ENCODE measurements around the gene SLC15A3. TPM values are rescaled to one million over a fixed set of nuclear protein-coding genes. Genes with fewer than 3 reads are reported as not detected.

Gene SLC15A3
- total RNA-seq, 4 donors from 2014 or later = 8.1 to 18.9 (median 12.6) TPM

- H3K9me3 ChIP-seq = no peaks in the 10 kb centered on the region
- H3K4me3 ChIP-seq = no peak overlapping the region
- no peak for DNase-seq
- in situ Hi-C loops (cut with MboI; ENCODE audit: low pct_ligation_motif_present in 1 of 4, low pct_unique_long_range_greater_than_20kb in 1 of 4, low sequenced_read_pairs in 3 of 4) = no loop called here
- no peak overlapping the region for H3K27ac ChIP-seq
- H3K36me3 ChIP-seq = peaks cover 0 to 29% (median 13%) of the 10 kb centered on the region in 4 donors
- TF ChIP-seq POLR2A (IDR thresholded peaks at IDR 0.05) = no peak
- no peak for TF ChIP-seq CTCF (IDR thresholded peaks at IDR 0.05)
- TF ChIP-seq EP300 (IDR thresholded peaks at IDR 0.05; ENCODE audit: low read depth) = no peak
- TF ChIP-seq POLR2AphosphoS5 (IDR thresholded peaks at IDR 0.05) = no peak
- intact Hi-C loops (cut with DNase I; ENCODE audit: low total_unique reads) = no loop called here
- WGBS, 2 donors (ENCODE audit: low coverage in 1 of 2) = 60 to 63% methylated on average over 2 of the region's 2 CpGs
- H3K27me3 ChIP-seq = peaks cover 3% of the 10 kb centered on the region
- H3K4me1 ChIP-seq = peaks cover 7 to 34% (median 18%) of the 10 kb centered on the region in 4 donors
Observed at GRCh38 chr11:60918939-60919265, 33.1 kb downstream of the SLC15A3 start.

GRCh38 chr11:60918251-60918938 is 33.6 kb downstream of the SLC15A3 start:
- Histone ChIP-seq H3K4me1 (peaks cover 2 to 34% (median 17%) of the 10 kb centered on the region in 4 donors), H3K4me3 (no peak overlapping the region), H3K27ac (no peak overlapping the region), H3K36me3 (peaks cover 0 to 29% (median 13%) of the 10 kb centered on the region in 4 donors), H3K27me3 (no peaks in the 10 kb centered on the region), H3K9me3 (no peaks in the 10 kb centered on the region)
- DNase-seq = no peak
- intact Hi-C loops (cut with DNase I; ENCODE audit: low total_unique reads) (no loop called here), in situ Hi-C loops (cut with MboI; ENCODE audit: low pct_ligation_motif_present in 1 of 4, low pct_unique_long_range_greater_than_20kb in 1 of 4, low sequenced_read_pairs in 3 of 4) (no loop called here)
- TF ChIP-seq CTCF (IDR thresholded peaks at IDR 0.05) (no peak), POLR2A (IDR thresholded peaks at IDR 0.05) (no peak), POLR2AphosphoS5 (IDR thresholded peaks at IDR 0.05) (no peak), EP300 (IDR thresholded peaks at IDR 0.05; ENCODE audit: low read depth) (no peak)
- 93 to 95% methylated on average over 3 to 4 of the region's 4 CpGs for WGBS, 2 donors (ENCODE audit: low coverage in 1 of 2)

GRCh38 chr11:60917267-60917666 is 34.7 kb downstream of the SLC15A3 start:
- intact Hi-C loops (cut with DNase I; ENCODE audit: low total_unique reads) = no loop called here
- in situ Hi-C loops (cut with MboI; ENCODE audit: low pct_ligation_motif_present in 1 of 4, low pct_unique_long_range_greater_than_20kb in 1 of 4, low sequenced_read_pairs in 3 of 4) = no loop called here
- peaks cover 0 to 26% (median 12%) of the 10 kb centered on the region in 4 donors for H3K36me3 ChIP-seq
- TF ChIP-seq POLR2A (IDR thresholded peaks at IDR 0.05) (no peak), EP300 (IDR thresholded peaks at IDR 0.05; ENCODE audit: low read depth) (no peak), POLR2AphosphoS5 (IDR thresholded peaks at IDR 0.05) (no peak), CTCF (IDR thresholded peaks at IDR 0.05) (no peak)
- WGBS, 2 donors (ENCODE audit: low coverage in 1 of 2) = 95% methylated on average over 1 of the region's 1 CpG; no CpG with 5 or more reads in 1 of the 2 donors
- H3K27me3 ChIP-seq = no peaks in the 10 kb centered on the region
- peaks cover 0 to 37% (median 21%) of the 10 kb centered on the region in 4 donors for H3K4me1 ChIP-seq
- no peak overlapping the region for H3K27ac ChIP-seq
- H3K9me3 ChIP-seq = no peaks in the 10 kb centered on the region
- H3K4me3 ChIP-seq = no peak overlapping the region
- no peak for DNase-seq

- TF ChIP-seq EP300 (IDR thresholded peaks at IDR 0.05; ENCODE audit: low read depth) (no peak), CTCF (IDR thresholded peaks at IDR 0.05) (no peak), POLR2AphosphoS5 (IDR thresholded peaks at IDR 0.05) (no peak), POLR2A (IDR thresholded peaks at IDR 0.05) (no peak)
- Histone ChIP-seq H3K27ac (no peak overlapping the region), H3K36me3 (peaks cover 0 to 20% (median 10%) of the 10 kb centered on the region in 4 donors), H3K4me1 (peaks cover 0 to 37% (median 21%) of the 10 kb centered on the region in 4 donors), H3K4me3 (no peak overlapping the region), H3K9me3 (no peaks in the 10 kb centered on the region), H3K27me3 (no peaks in the 10 kb centered on the region)
- in situ Hi-C loops (cut with MboI; ENCODE audit: low pct_ligation_motif_present in 1 of 4, low pct_unique_long_range_greater_than_20kb in 1 of 4, low sequenced_read_pairs in 3 of 4) = no loop called here
- DNase-seq = no peak
- 67 to 75% methylated on average over 1 to 3 of the region's 3 CpGs for WGBS, 2 donors (ENCODE audit: low coverage in 1 of 2)
- intact Hi-C loops (cut with DNase I; ENCODE audit: low total_unique reads) = no loop called here
Observed at GRCh38 chr11:60916669-60917206, 35.2 kb downstream of the SLC15A3 start.
